ENCODE results near the gene SUN1. TPM values are rescaled to one million over a fixed set of nuclear protein-coding genes. Genes with fewer than 3 reads are reported as not detected.

SUN1 gene
- total RNA-seq = 99.9 and 101 TPM in 2 replicates
- long read RNA-seq, full-length matches to known transcripts = 11 of 92 reads
- long read RNA-seq, partial matches to known transcripts = 24 of 92 reads
- long read RNA-seq, other reads (novel, unspliced or antisense) = 57 of 92 reads

- Mint-ChIP-seq H3K27me3 (ENCODE audit: low read depth) (no peaks in the 10 kb centered on the region), H3K4me3 (no peak within 1 kb of the TSS), H3K27ac (ENCODE audit: unreplicated experiment) (no peak within 1 kb of the TSS), H3K9me3 (no peaks in the 10 kb centered on the region), H3K36me3 (ENCODE audit: low read depth) (peaks cover 3% of the 10 kb centered on the region), H3K4me1 (peaks cover 31% of the 10 kb centered on the region)
- DNase-seq (ENCODE audit: low read depth, low spot score) = no peak
- no peak for TF ChIP-seq CTCF (conservative IDR thresholded peaks at IDR 0.05)
Observed at GRCh38 chr7:832167-832967, at the start of gene SUN1. Gene SUN1, plus strand, starts transcription at chr7:832476. Its CDS starts 49 bp downstream, at chr7:832525.

- H3K27ac Mint-ChIP-seq (ENCODE audit: unreplicated experiment) = no peak overlapping the region
- H3K36me3 Mint-ChIP-seq (ENCODE audit: low read depth) = peaks cover 28% of the 10 kb centered on the region
- H3K4me1 Mint-ChIP-seq = no peaks in the 10 kb centered on the region
- no peaks in the 10 kb centered on the region for H3K27me3 Mint-ChIP-seq (ENCODE audit: low read depth)
- TF ChIP-seq CTCF (conservative IDR thresholded peaks at IDR 0.05) = no peak
- no peak for DNase-seq (ENCODE audit: low read depth, low spot score)
- no peaks in the 10 kb centered on the region for H3K9me3 Mint-ChIP-seq
- no peak overlapping the region for H3K4me3 Mint-ChIP-seq
Observed at GRCh38 chr7:782718-783449, 49.4 kb upstream of the SUN1 start.

GRCh38 chr7:783556-784490 is 48.5 kb upstream of the SUN1 start:
- TF ChIP-seq CTCF (conservative IDR thresholded peaks at IDR 0.05) = no peak
- H3K36me3 Mint-ChIP-seq (ENCODE audit: low read depth) = peaks cover 34% of the 10 kb centered on the region
- H3K4me1 Mint-ChIP-seq = no peaks in the 10 kb centered on the region
- H3K9me3 Mint-ChIP-seq = peaks cover 2% of the 10 kb centered on the region
- no peaks in the 10 kb centered on the region for H3K27me3 Mint-ChIP-seq (ENCODE audit: low read depth)
- no peak overlapping the region for H3K4me3 Mint-ChIP-seq
- no peak overlapping the region for H3K27ac Mint-ChIP-seq (ENCODE audit: unreplicated experiment)
- DNase-seq (ENCODE audit: low read depth, low spot score) = no peak

- no peaks in the 10 kb centered on the region for H3K4me1 Mint-ChIP-seq
- TF ChIP-seq CTCF (conservative IDR thresholded peaks at IDR 0.05) = no peak
- H3K9me3 Mint-ChIP-seq = peaks cover 2% of the 10 kb centered on the region
- DNase-seq (ENCODE audit: low read depth, low spot score) = no peak
- H3K27ac Mint-ChIP-seq (ENCODE audit: unreplicated experiment) = no peak overlapping the region
- no peak overlapping the region for H3K4me3 Mint-ChIP-seq
- H3K36me3 Mint-ChIP-seq (ENCODE audit: low read depth) = peaks cover 40% of the 10 kb centered on the region
- H3K27me3 Mint-ChIP-seq (ENCODE audit: low read depth) = no peaks in the 10 kb centered on the region
Observed at GRCh38 chr7:784971-785370, 47.3 kb upstream of the SUN1 start.

GRCh38 chr7:785416-785815 is 46.9 kb upstream of the SUN1 start:
- Mint-ChIP-seq H3K27ac (ENCODE audit: unreplicated experiment) (no peak overlapping the region), H3K9me3 (peaks cover 2% of the 10 kb centered on the region), H3K4me1 (no peaks in the 10 kb centered on the region), H3K36me3 (ENCODE audit: low read depth) (peaks cover 40% of the 10 kb centered on the region), H3K27me3 (ENCODE audit: low read depth) (no peaks in the 10 kb centered on the region), H3K4me3 (no peak overlapping the region)
- TF ChIP-seq CTCF (conservative IDR thresholded peaks at IDR 0.05) = no peak
- no peak for DNase-seq (ENCODE audit: low read depth, low spot score)
